K562 (cell line): ENCODE data around the gene SNX15. TPM values are rescaled to one million over a fixed set of nuclear protein-coding genes. Genes with fewer than 3 reads are reported as not detected.

Experiments used
- BCL6 ChIP-seq: fragments of 250-450 bp; sonication (Bioruptor Pico); IDR thresholded peaks from 2 replicates; pipeline ENCODE4 v1.4.0; 2020
- CTCF ChIP-seq, 3 experiments: IDR thresholded peaks in 2 of 3; conservative IDR thresholded peaks in 1 of 3; 2 replicates each; pipeline ENCODE4 v1.5.1; 2011 to 2012; ENCODE audit warnings: low read length in 3 of 3, mild to moderate bottlenecking in 3 of 3, control low read depth in 2 of 3, improper control_type of control experiment in 1 of 3, inconsistent platforms in 1 of 3, low read depth in 1 of 3, mixed read lengths in 1 of 3, moderate library complexity in 1 of 3; ENCODE audit not compliant: insufficient read depth in 2 of 3
- E2F4 ChIP-seq: sonication (generic); formaldehyde crosslinking; IDR thresholded peaks from 2 replicates; pipeline ENCODE4 v1.8.0; 2022; ENCODE audit warnings: mild to moderate bottlenecking, low read depth, missing genetic modification reagents
- ETS1 ChIP-seq: conservative IDR thresholded peaks from 2 replicates; pipeline ENCODE4 v1.6.1; 2011; ENCODE audit warnings: low read depth, mild to moderate bottlenecking, low read length; ENCODE audit not compliant: control insufficient read depth
- LEF1 ChIP-seq: fragments of 450-650 bp; IDR thresholded peaks from 2 replicates; pipeline ENCODE4 v1.6.1; 2016; ENCODE audit warnings: mild to moderate bottlenecking
- MTF1 ChIP-seq: fragments of 250-450 bp; sonication (Bioruptor Pico); IDR thresholded peaks from 2 replicates; pipeline ENCODE4 v1.9.0; 2021; ENCODE audit warnings: moderate library complexity, mild to moderate bottlenecking, inconsistent platforms, borderline replicate concordance
- MYC ChIP-seq, 2 experiments: fragments of 250-450 bp in 1 of 2; sonication (Bioruptor Pico) in 1 of 2; IDR thresholded peaks; 2 replicates each; pipeline versions ENCODE4 v1.5.1 to v1.6.1; 2012 to 2021; ENCODE audit warnings: low read depth in 2 of 2, borderline replicate concordance in 1 of 2, improper control_type of control experiment in 1 of 2, low read length in 1 of 2, mild to moderate bottlenecking in 1 of 2, moderate library complexity in 1 of 2
- PRDM10 ChIP-seq: fragments of 450-650 bp; IDR thresholded peaks from 2 replicates; pipeline ENCODE4 v1.6.1; 2018; ENCODE audit not compliant: partially characterized antibody
- PTBP1 ChIP-seq: fragments of 200-400 bp; formaldehyde crosslinking; IDR thresholded peaks from 2 replicates; pipeline ENCODE4 v1.6.1; 2017; ENCODE audit warnings: low read depth, low read length
- ZFX ChIP-seq: sonication (generic); formaldehyde crosslinking; IDR thresholded peaks from 2 replicates; pipeline ENCODE4 v1.8.0; 2022; ENCODE audit warnings: mild to moderate bottlenecking, missing genetic modification reagents, moderate library complexity
- ZNF12 ChIP-seq: sonication (generic); formaldehyde crosslinking; IDR thresholded peaks from 2 replicates; pipeline ENCODE4 v1.4.0; 2020; ENCODE audit warnings: mild to moderate bottlenecking, missing genetic modification reagents
- polyA plus RNA-seq, 8 experiments: library from polyadenylated mRNA; depleted of rRNA in 4 of 8; stranded (reverse) in 5 of 8; unstranded in 3 of 8; fragments of >200 nt; fragmentation: Nextera tagmentation in 2 of 8; fragmentation: Illumina TruSeq in 1 of 8; extraction: Ambion mirVana in 2 of 8; extraction: Trizol in 1 of 8; gene quantifications; 2 replicates each; pipeline versions ENCODE4 v1.2.1 to v1.2.3, GENCODE V29; 2011 to 2014; ENCODE audit warnings: inconsistent platforms in 1 of 8, missing spikeins in 1 of 8
- total RNA-seq, 7 experiments: library from RNA; depleted of rRNA in 6 of 7; stranded (reverse); fragments of >200 nt in 6 of 7; fragmentation: Illumina TruSeq in 2 of 7; extraction: Trizol in 2 of 7; gene quantifications; 2 replicates each; pipeline versions ENCODE4 v1.2.1 to v1.2.3, GENCODE V29; 2011 to 2021; ENCODE audit warnings: low replicate concordance in 1 of 7

SNX15 gene
- total and polyA plus RNA-seq, 9 of the 15 experiments (the other 6 are each of a cell fraction or from before 2014, with no cell fraction given): 1.8 to 27.8 (median 15.2) TPM

GRCh38 chr11:65013888-65014725, 13.1 kb upstream of the SNX15 start, which contains the start of gene ARL2 (continued):
- TF ChIP-seq ZNF12 (CRISPR knock-in tag) (no peak), PRDM10 (peak; percentile 98), MYC (IDR thresholded peaks at IDR 0.05; ENCODE audit: low read depth, low read length) (peak; percentile 93), MYC (CRISPR knock-in tag; IDR thresholded peaks at IDR 0.05; ENCODE audit: borderline replicate concordance, low read depth) (peak; percentile 94), LEF1 (peak; percentile 65; the same call in 1 of the 2 replicates), CTCF (IDR thresholded peaks at IDR 0.05 in 2 of 3, conservative IDR thresholded peaks at IDR 0.05 in 1 of 3; ENCODE audit: insufficient read depth in 2 of 3, low read depth in 1 of 3, low read length in 3 of 3) (peak; percentile 66 to 79 (median 70)), PTBP1 (no peak), E2F4 (CRISPR knock-in tag) (peak; percentile 55), MTF1 (CRISPR knock-in tag) (no peak), BCL6 (no peak), ZFX (CRISPR knock-in tag) (peak; percentile 90), ETS1 (0 out of 2 replicates have a peak, but pooled peaks have one; percentile 56)
